GM23338 (cell line): ENCODE data around the gene RHOF. TPM values are rescaled to one million over a fixed set of nuclear protein-coding genes. Genes with fewer than 3 reads are reported as not detected.
A peak's percentile ranks its signal among the peaks of the same experiment; 100 is the strongest.

ENCODE experiments used
- ATAC-seq: fragments of 200-7000 bp; cut with Tn5 transposase; 3 replicates; pipeline ENCODE4 v1.9.1; 2020
- DNase-seq: peaks from one replicate; pipeline ENCODE4 v3.0.0-alpha.2; 2015; ENCODE audit warnings: low spot score
- H2AFZ ChIP-seq: fragments of 200-600 bp; sonication (generic); 2 replicates; pipeline ENCODE4 v1.8.0; 2016; ENCODE audit warnings: antibody characterized with exemption, mild to moderate bottlenecking, moderate library complexity
- H3F3A ChIP-seq: fragments of 200-600 bp; sonication (generic); replicated peaks from 2 replicates; pipeline ENCODE4 v1.8.0; 2017; ENCODE audit warnings: antibody characterized with exemption, mixed run types, low read depth
- H3K27ac ChIP-seq: fragments of 200-600 bp; sonication (generic); 2 replicates; pipeline ENCODE4 v1.6.1; 2016; ENCODE audit warnings: low read depth
- H3K27me3 ChIP-seq: fragments of 200-600 bp; sonication (generic); 2 replicates; pipeline ENCODE4 v1.8.0; 2016; ENCODE audit warnings: mild to moderate bottlenecking, mixed run types, moderate library complexity; ENCODE audit not compliant: insufficient read depth
- H3K36me3 ChIP-seq: fragments of 200-600 bp; sonication (generic); 2 replicates; pipeline ENCODE4 v1.8.0; 2016; ENCODE audit warnings: mild to moderate bottlenecking; ENCODE audit not compliant: insufficient read depth
- H3K4me1 ChIP-seq: fragments of 200-600 bp; sonication (generic); 2 replicates; pipeline ENCODE4 v1.8.0; 2016; ENCODE audit warnings: mild to moderate bottlenecking, moderate library complexity; ENCODE audit not compliant: insufficient read depth
- H3K4me2 ChIP-seq: fragments of 200-600 bp; sonication (generic); 2 replicates; pipeline ENCODE4 v1.7.1; 2017; ENCODE audit warnings: mixed run types
- H3K4me3 ChIP-seq: fragments of 200-600 bp; sonication (generic); 2 replicates; pipeline ENCODE4 v1.6.1; 2016; ENCODE audit warnings: mixed run types
- H3K79me2 ChIP-seq: fragments of 200-600 bp; sonication (generic); replicated peaks from 2 replicates; pipeline ENCODE4 v1.8.0; 2017; ENCODE audit warnings: mild to moderate bottlenecking; ENCODE audit not compliant: insufficient read depth
- H3K9me2 ChIP-seq: fragments of 200-600 bp; sonication (generic); 2 replicates; pipeline ENCODE4 v1.8.0; 2017; ENCODE audit not compliant: insufficient read depth
- H4K20me1 ChIP-seq: fragments of 200-600 bp; sonication (generic); replicated peaks from 2 replicates; pipeline ENCODE4 v1.8.0; 2017; ENCODE audit warnings: mild to moderate bottlenecking; ENCODE audit not compliant: insufficient read depth
- H3K27ac Mint-ChIP-seq: 2 replicates; pipeline ENCODE4 v1.8.0; 2020; ENCODE audit warnings: inconsistent platforms, mild to moderate bottlenecking, moderate library complexity, mixed read lengths
- H3K27me3 Mint-ChIP-seq: 3 replicates; pipeline ENCODE4 v1.8.0; 2022; ENCODE audit warnings: low read depth, mild to moderate bottlenecking, moderate library complexity, mixed read lengths, inconsistent platforms; ENCODE audit not compliant: insufficient read depth, poor library complexity
- H3K36me3 Mint-ChIP-seq: 3 replicates; pipeline ENCODE4 v1.8.0; 2021; ENCODE audit warnings: low read depth, mild to moderate bottlenecking, inconsistent platforms, moderate library complexity, mixed read lengths
- H3K4me1 Mint-ChIP-seq: 3 replicates; pipeline ENCODE4 v1.8.0; 2020; ENCODE audit warnings: mild to moderate bottlenecking, inconsistent platforms, mixed read lengths
- H3K4me3 Mint-ChIP-seq: 3 replicates; pipeline ENCODE4 v1.8.0; 2021; ENCODE audit warnings: moderate library complexity, mild to moderate bottlenecking, inconsistent platforms, mixed read lengths
- H3K9me3 Mint-ChIP-seq: 3 replicates; pipeline ENCODE4 v1.8.0; 2020; ENCODE audit warnings: moderate library complexity, mild to moderate bottlenecking, inconsistent platforms, mixed read lengths
- CREB1 ChIP-seq: fragments of 250-450 bp; sonication (Bioruptor Pico); IDR thresholded peaks from 2 replicates; pipeline ENCODE4 v1.5.0; 2020; ENCODE audit warnings: low read depth, mild to moderate bottlenecking, moderate library complexity
- CTCF ChIP-seq, 2 experiments: fragments of 200-600 bp in 1 of 2; sonication (generic) in 1 of 2; conservative IDR thresholded peaks; 2 replicates each; pipeline versions ENCODE4 v1.5.1 to v1.6.1; 2016 to 2017; ENCODE audit warnings: antibody characterized with exemption in 2 of 2, low read depth in 2 of 2, mild to moderate bottlenecking in 2 of 2, moderate library complexity in 1 of 2
- ETS1 ChIP-seq: IDR thresholded peaks from 2 replicates; pipeline ENCODE4 v1.6.1; 2016; ENCODE audit warnings: antibody characterized with exemption
- EZH2 ChIP-seq: fragments of 200-600 bp; sonication (generic); IDR thresholded peaks from one replicate; pipeline ENCODE4 v1.8.0; 2017; ENCODE audit warnings: antibody characterized with exemption, mild to moderate bottlenecking, low read depth; ENCODE audit not compliant: unreplicated experiment
- EZH2phosphoT487 ChIP-seq: fragments of 200-600 bp; sonication (generic); IDR thresholded peaks from one replicate; pipeline ENCODE4 v1.8.1; 2018; ENCODE audit warnings: antibody characterized with exemption; ENCODE audit not compliant: unreplicated experiment
- JUNB ChIP-seq: IDR thresholded peaks from one replicate; pipeline ENCODE4 v1.6.1; 2016; ENCODE audit warnings: antibody characterized with exemption; ENCODE audit not compliant: unreplicated experiment
- NANOG ChIP-seq: IDR thresholded peaks from 2 replicates; pipeline ENCODE4 v1.6.1; 2016; ENCODE audit warnings: antibody characterized with exemption, borderline replicate concordance
- POLR2AphosphoS5 ChIP-seq: IDR thresholded peaks from 2 replicates; pipeline ENCODE4 v1.6.1; 2016; ENCODE audit warnings: antibody characterized with exemption, low read depth
- REST ChIP-seq: IDR thresholded peaks from one replicate; pipeline ENCODE4 v1.6.1; 2018; ENCODE audit warnings: antibody characterized with exemption; ENCODE audit not compliant: unreplicated experiment
- STAT1 ChIP-seq: IDR thresholded peaks from one replicate; pipeline ENCODE4 v1.6.1; 2016; ENCODE audit warnings: antibody characterized with exemption; ENCODE audit not compliant: unreplicated experiment
- ZNF114 ChIP-seq: fragments of 250-450 bp; sonication (Bioruptor Pico); IDR thresholded peaks from 2 replicates; pipeline ENCODE4 v1.5.0; 2020; ENCODE audit warnings: mild to moderate bottlenecking, moderate library complexity
- ZNF331 ChIP-seq: fragments of 250-450 bp; sonication (Bioruptor Pico); IDR thresholded peaks from 2 replicates; pipeline ENCODE4 v1.5.0; 2020; ENCODE audit warnings: low read depth, mild to moderate bottlenecking, moderate library complexity
- ZNF462 ChIP-seq: fragments of 250-450 bp; sonication (Bioruptor Pico); IDR thresholded peaks from 2 replicates; pipeline ENCODE4 v1.5.0; 2020; ENCODE audit warnings: mild to moderate bottlenecking, moderate library complexity
- polyA plus RNA-seq: library from polyadenylated mRNA; unstranded; fragments of >200 nt; fragmentation: Nextera tagmentation; extraction: Ambion mirVana; gene quantifications from 2 replicates; pipeline ENCODE4 v1.2.1, GENCODE V29; 2016
- total RNA-seq: library from RNA; depleted of rRNA; stranded (reverse); fragments of >200 nt; shearing (Covaris generic); gene quantifications from 2 replicates; pipeline ENCODE4 v1.2.3, GENCODE V29; 2014

Gene RHOF
- total and polyA plus RNA-seq, 2 experiments from 2014 or later, result 10.5 to 53.4 TPM

- TF ChIP-seq ZNF114, result no peak
These were observed 5.8 kb upstream of the RHOF start (continued) for GRCh38 chr12:121799156-121799841.

- H3K36me3 ChIP-seq, result no peaks in the 10 kb centered on the region
These were observed 5.3 kb upstream of the RHOF start for GRCh38 chr12:121798787-121799155.

More at GRCh38 chr12:121798787-121799155, 5.3 kb upstream of the RHOF start:
- Histone ChIP-seq H3K4me3 (peak overlapping the region; percentile 53; the same call in 1 of the 2 replicates), H2AFZ (no peak overlapping the region), H3K9me2 (no peaks in the 10 kb centered on the region), H3K4me2 (peak overlapping the region; percentile 82), H3K27me3 (no peaks in the 10 kb centered on the region), H3K27ac (peak overlapping the region; percentile 86), H3K79me2 (peaks cover 44% of the 10 kb centered on the region), H3K4me1 (peaks cover 35% of the 10 kb centered on the region), H4K20me1 (peaks cover 9% of the 10 kb centered on the region; the same call in 1 of the 2 replicates), H3F3A (peaks cover 40% of the 10 kb centered on the region)
- TF ChIP-seq REST, result no peak
- no peak for TF ChIP-seq ZNF462
- no peak for TF ChIP-seq ZNF331 (CRISPR knock-in tag)
- TF ChIP-seq NANOG, result no peak
- no peak for TF ChIP-seq CTCF (conservative IDR thresholded peaks at IDR 0.05; ENCODE audit: low read depth in 2 of 2)
- no peak for TF ChIP-seq CREB1 (CRISPR knock-in tag)
- TF ChIP-seq EZH2phosphoT487, result no peak
- TF ChIP-seq JUNB, result no peak
- TF ChIP-seq ZNF114, result no peak
- TF ChIP-seq EZH2, result no peak
- no peak for TF ChIP-seq ETS1
- no peak for TF ChIP-seq POLR2AphosphoS5
- TF ChIP-seq STAT1, result no peak
- Mint-ChIP-seq H3K9me3 (peaks cover 5% of the 10 kb centered on the region; the same call in 2 of the 3 replicates), H3K36me3 (peaks cover 49% of the 10 kb centered on the region), H3K27me3 (peaks cover 43% of the 10 kb centered on the region), H3K4me3 (peak overlapping the region; percentile 67), H3K27ac (0 out of 2 replicates have a peak overlapping the region, but pooled peaks have one; percentile 45), H3K4me1 (peaks cover 45% of the 10 kb centered on the region)
- no peak for DNase-seq
- no peak for ATAC-seq
